K562 treated with DMSO at 1 percent for 24 hours (cell line): Measurements from ENCODE around the gene JMJD4. TPM values are rescaled to one million over a fixed set of nuclear protein-coding genes. Genes with fewer than 3 reads are reported as not detected.

Experiments
- total RNA-seq: library from RNA; unstranded; fragments of 300-600 nt; gene quantifications from 2 replicates; pipeline ENCODE4 v1.2.3, GENCODE V29; 2022; ENCODE audit warnings: low read depth; ENCODE audit not compliant: insufficient read depth

JMJD4 gene, protein sequence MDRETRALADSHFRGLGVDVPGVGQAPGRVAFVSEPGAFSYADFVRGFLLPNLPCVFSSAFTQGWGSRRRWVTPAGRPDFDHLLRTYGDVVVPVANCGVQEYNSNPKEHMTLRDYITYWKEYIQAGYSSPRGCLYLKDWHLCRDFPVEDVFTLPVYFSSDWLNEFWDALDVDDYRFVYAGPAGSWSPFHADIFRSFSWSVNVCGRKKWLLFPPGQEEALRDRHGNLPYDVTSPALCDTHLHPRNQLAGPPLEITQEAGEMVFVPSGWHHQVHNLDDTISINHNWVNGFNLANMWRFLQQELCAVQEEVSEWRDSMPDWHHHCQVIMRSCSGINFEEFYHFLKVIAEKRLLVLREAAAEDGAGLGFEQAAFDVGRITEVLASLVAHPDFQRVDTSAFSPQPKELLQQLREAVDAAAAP
- total RNA-seq = 17.7 and 18.8 TPM in 2 replicates

DNA sequence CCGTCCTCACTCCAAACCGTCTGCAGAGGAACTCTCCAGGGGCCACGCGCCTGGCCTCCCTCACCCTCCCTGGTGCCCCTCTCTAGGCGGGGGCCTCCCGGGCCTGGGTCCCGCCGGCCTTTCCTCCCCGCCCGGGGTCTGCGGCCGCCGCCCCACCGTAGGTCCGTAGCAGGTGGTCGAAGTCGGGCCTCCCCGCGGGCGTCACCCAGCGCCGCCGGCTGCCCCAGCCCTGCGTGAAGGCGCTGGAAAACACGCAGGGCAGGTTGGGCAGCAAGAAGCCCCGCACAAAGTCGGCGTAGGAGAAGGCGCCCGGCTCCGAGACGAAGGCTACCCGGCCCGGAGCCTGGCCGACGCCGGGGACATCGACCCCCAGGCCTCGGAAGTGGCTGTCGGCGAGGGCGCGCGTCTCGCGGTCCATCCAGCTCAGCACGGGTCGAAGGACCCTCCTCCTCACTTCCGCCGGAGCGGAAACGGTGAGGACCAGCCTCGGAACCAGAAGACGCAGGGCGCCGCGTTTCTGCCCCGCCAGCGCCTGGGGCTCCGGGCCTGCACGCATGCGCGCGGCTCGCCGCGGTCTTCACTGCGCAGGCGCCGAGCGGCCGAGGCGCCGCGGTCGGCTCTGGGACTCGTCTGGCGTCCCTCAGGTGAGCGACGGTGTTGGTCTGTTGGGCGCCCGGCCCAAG lies at the start of gene JMJD4, which contains the start of gene SNAP47:
JMJD4 (minus strand) TSS at position 447 of the 683 bp plus-strand sequence; CDS start at position 418, 29 bp downstream.
SNAP47 (plus strand) TSS at position 580 of the 683 bp plus-strand sequence. CDS start 12,302 bp downstream, outside the sequence.

Other genes with a start within 250 kb of the JMJD4 start
- 1.7 and 2.2 TPM in 2 replicates for gene ZNF678, start 171.7 kb downstream of the JMJD4 start, total RNA-seq
- gene SNAP47, start 133 bp upstream of the JMJD4 start, total RNA-seq = 60.8 and 64.3 TPM in 2 replicates
- 1.2 and 2.9 TPM in 2 replicates for gene PRSS38, start 80.4 kb upstream of the JMJD4 start, total RNA-seq
- 0.49 and 0.68 TPM in 2 replicates for gene WNT9A, start 212.6 kb upstream of the JMJD4 start, total RNA-seq